HCT116 (cell line): Measurements from ENCODE around the gene ADCY2. TPM values are rescaled to one million over a fixed set of nuclear protein-coding genes. Genes with fewer than 3 reads are reported as not detected.

Source experiments
- ATAC-seq: fragments of 200-7000 bp; cut with Tn5 transposase; 2 replicates; pipeline ENCODE4 v1.9.1; 2020; ENCODE audit warnings: mild to moderate bottlenecking, moderate library complexity
- BruUV-seq: library from RNA; stranded (reverse); fragments of 400-500 nt; replicated peaks from 2 replicates; lab custom pipeline; 2021; lab: Mats Ljungman, UMichigan
- CTCF ChIA-PET: fragments of 300-600 bp; sonication (Branson Sonifier 250); formaldehyde crosslinking; loops from one replicate; lab custom pipeline; 2021; ENCODE audit warnings: antibody characterized with exemption; lab: Charles Lee
- POLR2A ChIA-PET: fragments of 300-600, 350-600 bp; sonication (Branson Sonifier 250); formaldehyde crosslinking; loops from one replicate; lab custom pipeline; 2021; ENCODE audit warnings: antibody characterized with exemption; lab: Charles Lee
- RAD21 ChIA-PET, 2 experiments: fragments of 300-600 bp; sonication (Branson Sonifier 250); formaldehyde crosslinking; loops; one replicate each; lab custom pipeline; 2023; ENCODE audit warnings: low total read pairs in 2 of 2; ENCODE audit not compliant: uncharacterized antibody in 2 of 2, unreplicated experiment in 2 of 2, low non-redundant PET in 1 of 2; lab: Charles Lee
- DNase-seq: peaks from one replicate; pipeline ENCODE4 v3.0.0-alpha.2; 2010; ENCODE audit warnings: low read depth, low spot score
- H2AFZ ChIP-seq: fragments of 200-600 bp; shearing (Covaris generic), sonication (generic); 2 replicates; pipeline ENCODE4 v1.6.1; 2017; ENCODE audit warnings: low read depth, mixed run types, mixed read lengths, antibody characterized with exemption, low read length; ENCODE audit not compliant: poor library complexity, severe bottlenecking
- H3K27ac ChIP-seq: 2 replicates; pipeline ENCODE4 v1.5.1; 2012; ENCODE audit warnings: low read depth, low read length
- H3K27me3 ChIP-seq: fragments of 200-600 bp; sonication (generic); 2 replicates; pipeline ENCODE4 v1.6.1; 2016; ENCODE audit warnings: mixed run types, low read length, mixed read lengths; ENCODE audit not compliant: insufficient read depth
- H3K36me3 ChIP-seq, 2 experiments: fragments of 200-500 bp in 1 of 2; fragments of 200-600 bp in 1 of 2; sonication (Bioruptor generic) in 1 of 2; sonication (generic) in 1 of 2; 2 replicates each; pipeline versions ENCODE4 v1.5.1 to v1.6.1; 2014 to 2016; ENCODE audit warnings: low read length in 2 of 2, inconsistent platforms in 1 of 2, mixed read lengths in 1 of 2, mixed run types in 1 of 2; ENCODE audit not compliant: insufficient read depth in 2 of 2, control insufficient read depth in 1 of 2
- H3K4me1 ChIP-seq, 2 experiments: fragments of 200-600 bp in 1 of 2; sonication (generic) in 1 of 2; 2 replicates each; pipeline versions ENCODE4 v1.5.1 to v1.6.1; 2012 to 2017; ENCODE audit warnings: low read length in 2 of 2, inconsistent platforms in 1 of 2, mild to moderate bottlenecking in 1 of 2, mixed read lengths in 1 of 2, mixed run types in 1 of 2, moderate library complexity in 1 of 2; ENCODE audit not compliant: insufficient read depth in 2 of 2, control insufficient read depth in 1 of 2
- H3K4me2 ChIP-seq: fragments of 200-600 bp; sonication (generic); 2 replicates; pipeline ENCODE4 v1.6.1; 2017; ENCODE audit warnings: mixed run types, low read length, mixed read lengths
- H3K4me3 ChIP-seq, 2 experiments: fragments of 200-600 bp in 1 of 2; sonication (generic) in 1 of 2; replicated peaks in 1 of 2; 2 replicates each; pipeline ENCODE4 v1.5.1; 2011 to 2016; ENCODE audit warnings: low read length in 2 of 2, control low read depth in 1 of 2, low read depth in 1 of 2, mild to moderate bottlenecking in 1 of 2, mixed read lengths in 1 of 2, mixed run types in 1 of 2
- H3K79me2 ChIP-seq: fragments of 200-600 bp; sonication (generic); 2 replicates; pipeline ENCODE4 v1.6.1; 2017; ENCODE audit warnings: mild to moderate bottlenecking, mixed run types, low read length, moderate library complexity, mixed read lengths; ENCODE audit not compliant: insufficient read depth
- H3K9ac ChIP-seq: fragments of 200-600 bp; sonication (generic); 2 replicates; pipeline ENCODE4 v1.6.1; 2016; ENCODE audit warnings: low read length, mixed read lengths
- H3K9me2 ChIP-seq: fragments of 200-600 bp; sonication (generic), shearing (Covaris generic); 2 replicates; pipeline ENCODE4 v1.6.1; 2017; ENCODE audit warnings: mixed run types, mild to moderate bottlenecking, moderate library complexity; ENCODE audit not compliant: insufficient read depth
- H3K9me3 ChIP-seq, 2 experiments: fragments of 200-500 bp in 1 of 2; fragments of 200-600 bp in 1 of 2; sonication (Bioruptor generic) in 1 of 2; sonication (generic) in 1 of 2; 2 replicates each; pipeline ENCODE4 v1.6.1; 2014 to 2017; ENCODE audit warnings: low read length in 2 of 2, mixed read lengths in 2 of 2, inconsistent platforms in 1 of 2, low read depth in 1 of 2, mild to moderate bottlenecking in 1 of 2, mixed run types in 1 of 2, moderate library complexity in 1 of 2; ENCODE audit not compliant: control insufficient read depth in 1 of 2, insufficient read depth in 1 of 2
- H4K20me1 ChIP-seq: fragments of 200-600 bp; sonication (generic), shearing (Covaris generic); 2 replicates; pipeline ENCODE4 v1.6.1; 2017; ENCODE audit warnings: mixed run types, mild to moderate bottlenecking, moderate library complexity; ENCODE audit not compliant: insufficient read depth
- ATF3 ChIP-seq: IDR thresholded peaks from 2 replicates; pipeline ENCODE4 v1.6.1; 2012
- CTCF ChIP-seq, 3 experiments: fragments of 200-600 bp in 1 of 3; sonication (generic) in 1 of 3; IDR thresholded peaks in 2 of 3; conservative IDR thresholded peaks in 1 of 3; 2 replicates each; pipeline ENCODE4 v1.5.1; 2012 to 2017; ENCODE audit warnings: low read depth in 2 of 3, low read length in 2 of 3, antibody characterized with exemption in 1 of 3, borderline replicate concordance in 1 of 3, control low read depth in 1 of 3, mild to moderate bottlenecking in 1 of 3, mixed read lengths in 1 of 3, mixed run types in 1 of 3, moderate library complexity in 1 of 3; ENCODE audit not compliant: insufficient read depth in 1 of 3
- EGR1 ChIP-seq: IDR thresholded peaks from 2 replicates; pipeline ENCODE4 v1.6.1; 2012; ENCODE audit warnings: low read depth
- ELF1 ChIP-seq: IDR thresholded peaks from 2 replicates; pipeline ENCODE4 v1.6.1; 2012; ENCODE audit warnings: low read depth, borderline replicate concordance
- EZH2 ChIP-seq: fragments of 200-600 bp; sonication (generic); IDR thresholded peaks from 2 replicates; pipeline ENCODE4 v1.6.1; 2017; ENCODE audit warnings: antibody characterized with exemption, mixed run types
- EZH2phosphoT487 ChIP-seq: fragments of 200-600 bp; IDR thresholded peaks from 2 replicates; pipeline ENCODE4 v1.6.1; 2018; ENCODE audit warnings: antibody characterized with exemption, borderline replicate concordance
- JUND ChIP-seq: IDR thresholded peaks from 2 replicates; pipeline ENCODE4 v1.6.1; 2012
- MAX ChIP-seq: IDR thresholded peaks from 2 replicates; pipeline ENCODE4 v1.6.1; 2012
- POLR2AphosphoS5 ChIP-seq: IDR thresholded peaks from 2 replicates; pipeline ENCODE4 v1.6.1; 2011; ENCODE audit warnings: mild to moderate bottlenecking, low read depth, low read length, moderate library complexity
- SP1 ChIP-seq: IDR thresholded peaks from 2 replicates; pipeline ENCODE4 v1.6.1; 2012; ENCODE audit warnings: low read depth
- SRF ChIP-seq: IDR thresholded peaks from 2 replicates; pipeline ENCODE4 v1.6.1; 2012; ENCODE audit warnings: low read depth
- TCF7L2 ChIP-seq: IDR thresholded peaks from 2 replicates; pipeline ENCODE4 v1.7.0; 2011; ENCODE audit warnings: borderline replicate concordance, inconsistent platforms; ENCODE audit not compliant: insufficient read depth, insufficient read length; ENCODE audit errors: extremely low read depth
- YY1 ChIP-seq: IDR thresholded peaks from 2 replicates; pipeline ENCODE4 v1.6.1; 2011; ENCODE audit warnings: low read length, low read depth, moderate library complexity, mild to moderate bottlenecking; ENCODE audit not compliant: insufficient replicate concordance; ENCODE audit errors: extremely low read depth
- ZBTB33 ChIP-seq: IDR thresholded peaks from 2 replicates; pipeline ENCODE4 v1.6.1; 2011; ENCODE audit warnings: mild to moderate bottlenecking, low read length, moderate library complexity; ENCODE audit not compliant: insufficient replicate concordance; ENCODE audit errors: extremely low read depth
- intact Hi-C: fragments of 100-400 bp; cut with micrococcal nuclease; formaldehyde crosslinking; loops from 2 replicates; pipeline ENCODE4 v1.10.0; 2022
- total RNA-seq: library from RNA; stranded (reverse); gene quantifications from one replicate; pipeline ENCODE4 v1.2.1, GENCODE V29; 2021; ENCODE audit not compliant: unreplicated experiment

ADCY2 gene
- total RNA-seq, 1 experiment from 2014 or later = 0.15 TPM

- TF ChIP-seq CTCF (IDR thresholded peaks at IDR 0.05 in 2 of 3, conservative IDR thresholded peaks at IDR 0.05 in 1 of 3; ENCODE audit: borderline replicate concordance in 1 of 3, insufficient read depth in 1 of 3, low read depth in 2 of 3, low read length in 2 of 3) (no peak), YY1 (no peak)
Measured at GRCh38 chr5:7852542-7852941, 456.6 kb downstream of the ADCY2 start (continued).

GRCh38 chr5:7852988-7853387 is 457.1 kb downstream of the ADCY2 start:
- CTCF ChIA-PET = no interaction called here

More at GRCh38 chr5:7852988-7853387, 457.1 kb downstream of the ADCY2 start:
- Histone ChIP-seq H3K4me3 (no peak overlapping the region), H3K9me2 (no peaks in the 10 kb centered on the region), H4K20me1 (no peaks in the 10 kb centered on the region), H3K27me3 (no peaks in the 10 kb centered on the region), H3K4me1 (no peaks in the 10 kb centered on the region), H3K79me2 (no peaks in the 10 kb centered on the region), H2AFZ (no peak overlapping the region), H3K27ac (no peak overlapping the region), H3K4me2 (no peak overlapping the region), H3K36me3 (no peaks in the 10 kb centered on the region), H3K9me3 (no peaks in the 10 kb centered on the region), H3K9ac (no peak overlapping the region)
- intact Hi-C loops = no loop called here
- no TSS peak for BruUV-seq
- ATAC-seq (no peak), DNase-seq (no peak)
- TF ChIP-seq POLR2AphosphoS5 (no peak), EZH2phosphoT487 (no peak), ELF1 (no peak), CTCF (IDR thresholded peaks at IDR 0.05 in 2 of 3, conservative IDR thresholded peaks at IDR 0.05 in 1 of 3; ENCODE audit: borderline replicate concordance in 1 of 3, insufficient read depth in 1 of 3, low read depth in 2 of 3, low read length in 2 of 3) (no peak), YY1 (no peak), JUND (no peak), SRF (no peak), EZH2 (no peak), EGR1 (no peak), ZBTB33 (no peak), MAX (no peak), SP1 (no peak), ATF3 (no peak), TCF7L2 (no peak)
- ChIA-PET POLR2A (no interaction called here), RAD21 (no interaction called here)
